Measurements from ENCODE around the gene KSR1.

DNA sequence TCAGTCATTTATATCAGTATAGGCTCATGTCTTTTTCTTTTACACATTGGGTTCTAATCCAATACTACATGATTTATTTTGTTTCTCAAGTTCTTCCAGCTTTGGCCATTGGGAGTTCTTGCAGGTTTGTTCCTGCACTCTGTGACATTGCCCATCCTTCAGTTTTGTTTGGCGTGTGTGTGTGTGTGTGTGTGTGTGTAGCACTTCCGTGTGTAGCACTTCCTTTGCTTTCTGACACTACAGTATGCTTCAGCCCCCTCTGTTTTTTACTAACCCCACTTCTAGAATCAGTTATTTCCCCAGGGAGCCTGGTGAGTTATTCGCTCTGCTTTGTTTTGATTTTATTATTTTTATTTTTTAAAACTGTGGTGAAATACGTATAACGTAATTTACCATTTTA lies 99.1 kb downstream of the KSR1 start:
- no peak for TF ChIP-seq POLR2A (IDR thresholded peaks at IDR 0.05)
- TF ChIP-seq, protein P1, sequence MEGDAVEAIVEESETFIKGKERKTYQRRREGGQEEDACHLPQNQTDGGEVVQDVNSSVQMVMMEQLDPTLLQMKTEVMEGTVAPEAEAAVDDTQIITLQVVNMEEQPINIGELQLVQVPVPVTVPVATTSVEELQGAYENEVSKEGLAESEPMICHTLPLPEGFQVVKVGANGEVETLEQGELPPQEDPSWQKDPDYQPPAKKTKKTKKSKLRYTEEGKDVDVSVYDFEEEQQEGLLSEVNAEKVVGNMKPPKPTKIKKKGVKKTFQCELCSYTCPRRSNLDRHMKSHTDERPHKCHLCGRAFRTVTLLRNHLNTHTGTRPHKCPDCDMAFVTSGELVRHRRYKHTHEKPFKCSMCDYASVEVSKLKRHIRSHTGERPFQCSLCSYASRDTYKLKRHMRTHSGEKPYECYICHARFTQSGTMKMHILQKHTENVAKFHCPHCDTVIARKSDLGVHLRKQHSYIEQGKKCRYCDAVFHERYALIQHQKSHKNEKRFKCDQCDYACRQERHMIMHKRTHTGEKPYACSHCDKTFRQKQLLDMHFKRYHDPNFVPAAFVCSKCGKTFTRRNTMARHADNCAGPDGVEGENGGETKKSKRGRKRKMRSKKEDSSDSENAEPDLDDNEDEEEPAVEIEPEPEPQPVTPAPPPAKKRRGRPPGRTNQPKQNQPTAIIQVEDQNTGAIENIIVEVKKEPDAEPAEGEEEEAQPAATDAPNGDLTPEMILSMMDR (IDR thresholded peaks at IDR 0.05) = no peak
